ENCODE data around the gene PLEKHA8.
A peak's percentile ranks its signal among the peaks of the same experiment; 100 is the strongest.

Gene PLEKHA8

DNA sequence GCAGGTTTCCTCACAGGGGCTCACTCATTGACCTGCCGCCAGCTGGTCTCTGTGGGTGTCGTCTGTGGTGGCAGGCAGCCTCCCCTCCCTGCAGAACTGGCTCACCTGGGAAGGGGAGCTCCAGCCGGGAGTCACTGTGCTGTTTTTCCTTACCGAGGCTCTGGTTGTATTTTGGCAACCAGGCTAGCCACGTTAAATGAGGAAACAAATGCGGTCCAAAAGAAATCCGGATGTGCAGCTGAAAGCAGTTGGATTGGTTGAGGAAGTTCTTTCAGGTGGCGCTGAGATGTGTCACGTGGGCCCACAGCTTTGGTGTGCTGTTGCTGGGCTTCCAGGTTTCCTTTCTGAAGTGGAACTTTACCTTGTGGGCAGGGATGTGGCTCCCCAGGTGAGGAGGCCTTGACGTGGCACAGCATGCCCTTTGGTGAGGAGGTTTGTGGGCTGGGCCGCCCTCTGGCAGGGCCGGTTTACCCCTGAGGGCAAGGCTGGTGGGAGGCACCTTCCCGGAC lies 120.8 kb downstream of the PLEKHA8 start:
- Histone ChIP-seq H3K36me3 (no peaks in the 10 kb centered on the region), H3K27me3 (no peaks in the 10 kb centered on the region), H3K9ac (peak overlapping the region; percentile 40; the same call in 1 of the 2 replicates), H3K9me3 (no peaks in the 10 kb centered on the region), H3K4me1 (peaks cover 90% of the 10 kb centered on the region), H3K4me2 (peak overlapping the region; percentile 86), H3K4me3 (peak overlapping the region; percentile 39; the same call in 1 of the 2 replicates), H3K27ac (peak overlapping the region; percentile 63), H4K20me1 (no peaks in the 10 kb centered on the region)
- TF ChIP-seq Cebpa-rat (IDR thresholded peaks at IDR 0.05) = no peak

DNA sequence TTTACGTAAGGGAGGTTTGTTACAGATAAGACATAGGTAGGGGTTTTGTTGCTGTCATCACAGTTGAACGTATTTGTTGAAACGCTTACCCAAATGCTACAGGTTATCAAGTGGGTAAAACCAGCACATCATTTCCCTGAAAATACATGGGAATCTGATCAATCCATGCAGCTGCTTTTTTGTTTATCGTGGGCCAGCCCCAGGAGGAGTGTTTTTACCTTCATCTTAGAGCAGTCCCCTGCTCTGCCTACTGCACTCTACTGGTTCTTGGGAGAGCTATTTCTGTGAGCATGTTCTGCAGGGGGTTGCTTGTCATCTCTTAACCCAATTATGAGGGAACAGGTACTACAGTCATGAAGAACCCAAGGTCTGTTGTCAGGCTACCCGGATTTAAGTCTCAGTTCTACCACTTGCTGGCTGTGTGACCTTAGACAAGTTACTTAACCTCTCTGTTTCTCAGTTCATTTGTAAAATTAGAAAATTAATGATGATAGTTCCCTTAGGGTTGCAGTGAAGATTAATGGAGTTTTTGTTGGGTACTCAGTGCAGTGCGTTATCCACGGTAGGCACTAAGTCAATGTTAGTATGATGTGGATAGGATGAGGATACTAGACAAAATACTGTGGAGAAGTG lies 121.5 kb downstream of the PLEKHA8 start:
- H3K4me2 ChIP-seq = peak overlapping the region; percentile 86
- H3K9me3 ChIP-seq = no peaks in the 10 kb centered on the region
- no peak for TF ChIP-seq Cebpa-rat (IDR thresholded peaks at IDR 0.05)
- no peaks in the 10 kb centered on the region for H4K20me1 ChIP-seq
- H3K4me3 ChIP-seq = no peak overlapping the region
- H3K27ac ChIP-seq = peak overlapping the region; percentile 63; the same call in 1 of the 2 replicates
- no peaks in the 10 kb centered on the region for H3K36me3 ChIP-seq
- H3K9ac ChIP-seq = peak overlapping the region; percentile 40; the same call in 1 of the 2 replicates
- no peaks in the 10 kb centered on the region for H3K27me3 ChIP-seq
- peaks cover 97% of the 10 kb centered on the region for H3K4me1 ChIP-seq

DNA sequence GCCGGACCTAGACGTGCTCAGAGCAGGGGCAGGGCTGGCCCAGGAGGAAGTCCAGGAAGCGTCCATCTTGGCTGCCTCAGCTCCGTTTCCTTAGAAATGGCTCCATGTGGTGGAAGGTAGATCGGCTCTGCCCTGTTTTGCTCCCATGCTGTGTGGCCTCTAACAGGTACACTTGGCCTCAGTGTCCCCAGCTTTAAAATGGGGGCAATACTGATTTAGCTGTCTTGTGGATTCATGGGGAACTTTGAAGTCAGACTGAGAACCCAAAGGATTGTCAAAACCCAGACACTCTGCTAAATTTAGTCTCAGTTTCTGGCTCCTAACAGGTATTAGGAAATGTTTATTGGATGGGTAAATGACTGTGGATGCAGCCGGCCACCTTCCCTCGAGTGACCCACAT lies 122.5 kb downstream of the PLEKHA8 start:
- H3K9ac ChIP-seq = no peak overlapping the region
- H3K4me2 ChIP-seq = peak overlapping the region; percentile 86
- H3K27ac ChIP-seq = no peak overlapping the region
- no peaks in the 10 kb centered on the region for H3K9me3 ChIP-seq
- peaks cover 100% of the 10 kb centered on the region for H3K4me1 ChIP-seq
- no peaks in the 10 kb centered on the region for H3K36me3 ChIP-seq
- H3K27me3 ChIP-seq = no peaks in the 10 kb centered on the region
- no peaks in the 10 kb centered on the region for H4K20me1 ChIP-seq
- TF ChIP-seq Cebpa-rat (IDR thresholded peaks at IDR 0.05) = no peak
- no peak overlapping the region for H3K4me3 ChIP-seq

DNA sequence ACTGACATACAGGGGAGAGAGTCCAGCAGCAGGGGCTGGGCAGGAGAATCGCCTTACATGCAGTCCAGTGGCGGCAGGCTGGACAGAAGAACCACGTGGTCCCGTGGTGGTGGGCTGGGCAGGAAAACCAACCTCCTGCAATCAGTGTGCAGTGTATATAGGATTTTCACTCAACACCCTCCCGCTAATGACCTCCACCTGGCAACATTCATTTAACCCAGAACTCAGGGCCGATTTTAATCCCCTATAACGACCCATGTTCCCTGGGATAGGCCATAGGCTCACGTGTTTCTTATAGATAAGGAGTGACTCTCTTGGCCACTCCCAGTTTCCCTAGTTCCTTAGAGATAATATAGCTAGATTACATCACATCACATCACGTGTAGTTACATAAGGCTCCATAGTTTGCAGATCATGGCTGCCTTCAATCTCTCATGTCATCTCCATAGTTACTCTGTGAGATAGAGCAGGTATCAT lies 125.9 kb downstream of the PLEKHA8 start:
- Histone ChIP-seq H3K36me3 (no peaks in the 10 kb centered on the region), H4K20me1 (no peaks in the 10 kb centered on the region), H3K4me2 (peak overlapping the region; percentile 90), H3K9ac (no peak overlapping the region), H3K4me1 (peaks cover 100% of the 10 kb centered on the region), H3K9me3 (no peaks in the 10 kb centered on the region), H3K4me3 (no peak overlapping the region), H3K27ac (peak overlapping the region; percentile 82), H3K27me3 (no peaks in the 10 kb centered on the region)
- no peak for TF ChIP-seq Cebpa-rat (IDR thresholded peaks at IDR 0.05)

DNA sequence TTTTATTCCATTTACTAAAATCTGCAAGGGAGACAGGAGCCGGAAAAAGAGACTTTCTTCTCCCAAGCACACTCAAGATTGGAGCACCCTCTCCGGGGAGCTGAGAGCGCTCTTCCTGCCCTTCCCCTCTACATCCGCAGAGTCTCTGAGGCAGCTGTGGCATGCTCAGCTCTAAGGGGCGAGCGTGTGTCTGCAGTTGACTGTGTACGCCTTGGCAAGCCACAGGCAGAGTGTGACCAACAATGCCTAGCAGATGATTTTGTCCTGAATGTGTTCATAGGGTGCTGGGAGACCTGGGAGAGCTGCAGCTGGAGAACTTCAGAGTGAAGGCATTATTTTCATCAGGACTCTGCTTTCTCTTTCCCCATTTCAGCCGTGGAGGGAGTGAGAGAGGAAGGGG lies 127.3 kb downstream of the PLEKHA8 start:
- no peaks in the 10 kb centered on the region for H3K36me3 ChIP-seq
- peak overlapping the region; percentile 90 for H3K4me2 ChIP-seq
- H3K4me3 ChIP-seq = peak overlapping the region; percentile 12; the same call in 1 of the 2 replicates
- no peaks in the 10 kb centered on the region for H4K20me1 ChIP-seq
- H3K27me3 ChIP-seq = no peaks in the 10 kb centered on the region
- H3K9ac ChIP-seq = peak overlapping the region; percentile 63
- peak overlapping the region; percentile 82 for H3K27ac ChIP-seq
- no peak for TF ChIP-seq Cebpa-rat (IDR thresholded peaks at IDR 0.05)
- H3K9me3 ChIP-seq = no peaks in the 10 kb centered on the region
- H3K4me1 ChIP-seq = peaks cover 100% of the 10 kb centered on the region

DNA sequence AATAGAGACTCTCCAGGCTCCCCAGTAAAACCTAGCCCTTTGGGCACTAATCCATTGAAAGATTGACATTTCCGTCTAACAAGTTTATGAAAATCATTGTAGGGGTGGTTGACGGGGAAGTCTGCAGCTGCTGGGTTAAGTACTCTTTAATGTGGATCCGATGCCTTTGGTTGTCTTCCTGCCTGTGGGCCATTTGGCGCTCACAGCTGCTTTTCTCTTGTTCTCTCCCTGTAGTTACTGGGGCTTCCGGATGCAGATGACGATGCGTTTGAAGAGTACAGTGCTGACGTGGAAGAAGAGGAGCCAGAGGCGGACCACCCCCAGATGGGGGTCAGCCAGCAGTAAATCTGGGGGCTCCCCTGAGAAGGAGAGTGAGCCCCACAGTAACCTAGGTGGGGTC lies 129.0 kb downstream of the PLEKHA8 start:
- Histone ChIP-seq H3K9ac (peak overlapping the region; percentile 66), H3K9me3 (no peaks in the 10 kb centered on the region), H4K20me1 (no peaks in the 10 kb centered on the region), H3K27ac (peak overlapping the region; percentile 82), H3K27me3 (no peaks in the 10 kb centered on the region), H3K4me1 (peaks cover 100% of the 10 kb centered on the region), H3K36me3 (no peaks in the 10 kb centered on the region), H3K4me3 (peak overlapping the region; percentile 47), H3K4me2 (peak overlapping the region; percentile 90)
- TF ChIP-seq Cebpa-rat (IDR thresholded peaks at IDR 0.05) = no peak

DNA sequence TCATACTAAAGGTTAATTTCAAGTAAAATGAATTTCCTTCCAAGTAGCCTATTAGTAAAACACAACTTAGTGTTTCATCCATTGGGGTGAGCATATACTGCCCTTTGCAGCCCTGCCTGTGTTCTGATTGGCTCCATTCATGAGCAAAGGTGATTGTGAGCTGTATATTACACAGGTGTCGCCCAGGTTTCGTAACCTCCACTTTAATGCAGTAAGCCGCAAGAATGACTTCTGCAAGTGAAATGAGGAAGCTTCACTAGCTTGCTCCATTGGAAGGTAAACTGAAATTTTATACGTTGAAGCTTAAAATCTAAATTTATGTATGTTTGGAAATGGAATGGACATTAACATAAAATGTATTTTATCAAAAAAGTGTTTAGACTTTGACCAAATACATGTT lies 131.0 kb downstream of the PLEKHA8 start:
- Histone ChIP-seq H3K4me2 (peak overlapping the region; percentile 79), H3K9me3 (no peaks in the 10 kb centered on the region), H3K27me3 (no peaks in the 10 kb centered on the region), H3K4me1 (peaks cover 100% of the 10 kb centered on the region), H3K4me3 (no peak overlapping the region), H3K9ac (no peak overlapping the region), H3K27ac (no peak overlapping the region), H4K20me1 (no peaks in the 10 kb centered on the region), H3K36me3 (no peaks in the 10 kb centered on the region)
- no peak for TF ChIP-seq Cebpa-rat (IDR thresholded peaks at IDR 0.05)

DNA sequence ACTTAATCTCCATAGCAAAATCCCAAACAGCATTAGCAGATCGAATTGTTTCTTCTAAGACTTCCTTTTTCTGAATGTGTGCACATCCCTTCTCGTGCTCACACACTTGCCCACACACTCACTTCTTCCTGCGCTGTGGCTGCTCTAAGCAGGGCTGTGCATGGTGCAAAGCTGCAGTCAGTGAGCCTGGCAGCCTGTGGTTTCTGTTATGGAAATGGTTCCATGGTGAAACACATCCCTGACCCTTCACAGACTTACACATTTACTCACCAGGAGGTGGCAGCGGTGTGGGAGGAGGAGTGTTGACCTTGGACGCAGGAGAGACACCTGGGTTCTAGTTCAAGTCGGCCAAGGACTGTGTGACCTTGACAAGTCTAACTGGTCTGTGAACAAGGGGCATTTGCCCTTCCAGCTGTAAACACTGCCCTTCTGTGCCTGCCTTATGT lies 131.5 kb downstream of the PLEKHA8 start:
- H3K9me3 ChIP-seq = no peaks in the 10 kb centered on the region
- peak overlapping the region; percentile 79 for H3K4me2 ChIP-seq
- peak overlapping the region; percentile 11; the same call in 1 of the 2 replicates for H3K9ac ChIP-seq
- no peaks in the 10 kb centered on the region for H3K36me3 ChIP-seq
- peak overlapping the region; percentile 43; the same call in 1 of the 2 replicates for H3K27ac ChIP-seq
- H4K20me1 ChIP-seq = no peaks in the 10 kb centered on the region
- no peaks in the 10 kb centered on the region for H3K27me3 ChIP-seq
- no peak for TF ChIP-seq Cebpa-rat (IDR thresholded peaks at IDR 0.05)
- peaks cover 100% of the 10 kb centered on the region for H3K4me1 ChIP-seq
- H3K4me3 ChIP-seq = no peak overlapping the region

DNA sequence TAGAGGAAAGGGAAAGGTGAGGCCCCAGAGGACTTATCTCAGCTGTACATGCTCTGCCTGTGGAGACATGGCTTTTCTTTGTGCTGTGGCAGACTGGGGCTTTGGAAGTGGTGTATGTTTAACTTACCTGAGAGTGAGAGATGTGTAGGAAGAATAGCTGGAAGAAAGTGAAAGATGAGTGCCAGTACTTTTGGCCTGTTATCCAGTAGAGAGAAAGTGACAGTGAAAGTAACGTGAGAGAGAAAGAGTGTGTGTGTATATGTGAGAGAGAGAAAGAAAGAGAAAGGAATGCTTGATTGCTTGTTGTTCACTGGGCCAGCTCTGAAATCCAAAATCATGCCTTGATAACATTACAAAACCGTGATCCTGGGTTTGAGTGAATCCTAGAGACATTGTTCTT lies 132.1 kb downstream of the PLEKHA8 start:
- H4K20me1 ChIP-seq = no peaks in the 10 kb centered on the region
- H3K9me3 ChIP-seq = no peaks in the 10 kb centered on the region
- H3K27ac ChIP-seq = peak overlapping the region; percentile 11; the same call in 1 of the 2 replicates
- no peak overlapping the region for H3K4me3 ChIP-seq
- peaks cover 100% of the 10 kb centered on the region for H3K4me1 ChIP-seq
- peak overlapping the region; percentile 79 for H3K4me2 ChIP-seq
- H3K9ac ChIP-seq = peak overlapping the region; percentile 11; the same call in 1 of the 2 replicates
- H3K27me3 ChIP-seq = no peaks in the 10 kb centered on the region
- no peaks in the 10 kb centered on the region for H3K36me3 ChIP-seq
- no peak for TF ChIP-seq Cebpa-rat (IDR thresholded peaks at IDR 0.05)

DNA sequence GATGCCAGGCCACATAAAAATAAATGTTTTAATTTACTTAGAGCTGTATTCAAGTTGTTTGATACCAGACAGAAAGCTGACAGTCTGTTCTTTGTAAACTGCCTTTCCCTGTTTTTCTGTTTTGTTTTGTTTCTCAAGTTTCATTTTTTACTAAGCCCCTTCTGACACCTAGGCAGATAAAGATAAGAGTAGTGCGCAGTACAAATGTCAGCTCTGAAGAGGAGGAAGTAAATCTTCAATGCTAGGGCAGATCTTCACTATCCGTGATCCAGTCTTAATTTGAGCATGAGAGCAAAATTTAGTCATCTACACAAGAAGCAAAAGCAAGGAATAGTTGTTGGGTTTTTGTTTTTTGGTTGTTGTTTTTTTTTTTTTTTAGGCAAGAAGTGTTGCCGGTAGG lies 133.9 kb downstream of the PLEKHA8 start:
- TF ChIP-seq Cebpa-rat (IDR thresholded peaks at IDR 0.05) = no peak
- Histone ChIP-seq H3K27ac (peak overlapping the region; percentile 81), H3K9ac (peak overlapping the region; percentile 78; the same call in 1 of the 2 replicates), H3K9me3 (no peaks in the 10 kb centered on the region), H3K4me2 (peak overlapping the region; percentile 79), H3K4me3 (peak overlapping the region; percentile 44; the same call in 1 of the 2 replicates), H4K20me1 (no peaks in the 10 kb centered on the region), H3K36me3 (no peaks in the 10 kb centered on the region), H3K4me1 (peaks cover 84% of the 10 kb centered on the region), H3K27me3 (no peaks in the 10 kb centered on the region)

All from BLaER1 (cell line).